ENCODE data around the gene DACT1. TPM values are rescaled to one million over a fixed set of nuclear protein-coding genes. Genes with fewer than 3 reads are reported as not detected.

The DACT1 gene
- total and polyA plus RNA-seq, 4 donors = 0.32 to 3.8 (median 1.6) TPM

- no peak overlapping the region for H3K9ac ChIP-seq (ENCODE audit: low read depth in 1 of 2, low read length in 2 of 2)
- no peaks in the 10 kb centered on the region for H3K36me3 ChIP-seq (ENCODE audit: control insufficient read depth in 4 of 4, insufficient read depth in 3 of 4, low read depth in 1 of 4, low read length in 3 of 4)
- no peak overlapping the region for H3K27ac ChIP-seq (ENCODE audit: low read depth in 1 of 2, low read length in 2 of 2)
- H3K4me1 ChIP-seq (ENCODE audit: control insufficient read depth in 4 of 4, insufficient read depth in 4 of 4, low read length in 3 of 4) = no peaks in the 10 kb centered on the region
- WGBS = 95% methylated on average over 1 of the region's 1 CpG
- H3K27me3 ChIP-seq (ENCODE audit: control insufficient read depth in 4 of 4, insufficient read depth in 4 of 4, low read length in 3 of 4) = no peaks in the 10 kb centered on the region
- DNase-seq (ENCODE audit: low spot score) = no peak
- H3K4me3 ChIP-seq (ENCODE audit: low read depth in 1 of 3, low read length in 3 of 3) = no peak overlapping the region
- no peaks in the 10 kb centered on the region for H3K9me3 ChIP-seq (ENCODE audit: control insufficient read depth in 4 of 4, low read length in 3 of 4)
- no peak for TF ChIP-seq ZBTB33 (IDR thresholded peaks at IDR 0.05)
- TF ChIP-seq JUND (IDR thresholded peaks at IDR 0.05) = no peak
- TF ChIP-seq RXRA (IDR thresholded peaks at IDR 0.05) = no peak
- no peak for TF ChIP-seq GABPA (IDR thresholded peaks at IDR 0.05 in 1 of 2, conservative IDR thresholded peaks at IDR 0.05 in 1 of 2)
- TF ChIP-seq TAF1 (conservative IDR thresholded peaks at IDR 0.05) = no peak
- no peak for TF ChIP-seq CTCF (IDR thresholded peaks at IDR 0.05; ENCODE audit: low read depth, low read length, missing input control)
- no peak for TF ChIP-seq YY1 (IDR thresholded peaks at IDR 0.05)
- no peak for TF ChIP-seq REST (IDR thresholded peaks at IDR 0.05)
- TF ChIP-seq EGR1 (IDR thresholded peaks at IDR 0.05; ENCODE audit: low read depth in 2 of 2) = no peak
- TF ChIP-seq RAD21 (IDR thresholded peaks at IDR 0.05) = no peak
- no peak for TF ChIP-seq FOXA1 (IDR thresholded peaks at IDR 0.05)
- no peak for TF ChIP-seq MAX (IDR thresholded peaks at IDR 0.05)
- TF ChIP-seq HNF4A (conservative IDR thresholded peaks at IDR 0.05) = no peak
- TF ChIP-seq FOXA2 (IDR thresholded peaks at IDR 0.05) = no peak
- no peak for TF ChIP-seq ATF3 (IDR thresholded peaks at IDR 0.05)
- TF ChIP-seq NR2F2 (IDR thresholded peaks at IDR 0.05) = no peak
- no peak for TF ChIP-seq SP1 (IDR thresholded peaks at IDR 0.05)
- TF ChIP-seq HNF4G (IDR thresholded peaks at IDR 0.05) = no peak
These were observed 21.3 kb downstream of the DACT1 start for GRCh38 chr14:58659061-58659460.
